Measurements from ENCODE around the gene MYO15B. TPM values are rescaled to one million over a fixed set of nuclear protein-coding genes. Genes with fewer than 3 reads are reported as not detected.

Gene MYO15B
- total and polyA plus RNA-seq, 2 experiments from 2014 or later, result 124 to 153 TPM

DNA sequence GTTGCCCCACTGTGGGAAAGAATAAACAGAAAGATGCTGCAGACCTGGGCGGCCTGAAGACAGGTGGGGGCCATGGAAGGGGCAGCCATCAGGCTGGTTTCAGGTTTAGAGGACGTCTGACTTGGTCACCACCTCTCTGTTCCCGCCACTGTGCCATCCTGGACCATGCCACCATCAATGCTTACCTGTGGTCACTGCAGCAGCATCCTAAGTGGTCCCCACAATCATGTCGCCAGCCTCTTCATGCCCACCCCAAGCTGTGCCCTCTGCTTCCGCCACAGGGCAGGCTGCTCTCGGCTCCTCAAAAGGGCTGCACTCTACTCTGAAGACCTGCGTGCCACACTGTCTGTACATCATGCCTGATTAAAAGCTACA lies 56.0 kb downstream of the MYO15B start:
- DNase-seq (ENCODE audit: low spot score), result no peak
- Histone ChIP-seq H4K20me1 (ENCODE audit: insufficient read depth, poor library complexity, severe bottlenecking) (no peaks in the 10 kb centered on the region), H3K4me1 (ENCODE audit: insufficient read depth) (peaks cover 38% of the 10 kb centered on the region), H2AFZ (no peak overlapping the region), H3K4me3 (no peak overlapping the region), H3K27me3 (no peaks in the 10 kb centered on the region), H3K9me3 (ENCODE audit: low read depth) (no peaks in the 10 kb centered on the region), H3K4me2 (no peak overlapping the region), H3K27ac (peak overlapping the region; percentile 100), H3K79me2 (peaks cover 8% of the 10 kb centered on the region), H3K36me3 (replicated peaks; ENCODE audit: insufficient read depth, low read depth) (no peaks in the 10 kb centered on the region), H3K9me2 (replicated peaks; ENCODE audit: insufficient read depth) (no peaks in the 10 kb centered on the region)
- TF ChIP-seq EZH2 (IDR thresholded peaks at IDR 0.05; ENCODE audit: borderline replicate concordance), result no peak
- no peak for TF ChIP-seq EZH2phosphoT487 (IDR thresholded peaks at IDR 0.05; ENCODE audit: low read depth, severe bottlenecking, unreplicated experiment)
- TF ChIP-seq, protein P1, sequence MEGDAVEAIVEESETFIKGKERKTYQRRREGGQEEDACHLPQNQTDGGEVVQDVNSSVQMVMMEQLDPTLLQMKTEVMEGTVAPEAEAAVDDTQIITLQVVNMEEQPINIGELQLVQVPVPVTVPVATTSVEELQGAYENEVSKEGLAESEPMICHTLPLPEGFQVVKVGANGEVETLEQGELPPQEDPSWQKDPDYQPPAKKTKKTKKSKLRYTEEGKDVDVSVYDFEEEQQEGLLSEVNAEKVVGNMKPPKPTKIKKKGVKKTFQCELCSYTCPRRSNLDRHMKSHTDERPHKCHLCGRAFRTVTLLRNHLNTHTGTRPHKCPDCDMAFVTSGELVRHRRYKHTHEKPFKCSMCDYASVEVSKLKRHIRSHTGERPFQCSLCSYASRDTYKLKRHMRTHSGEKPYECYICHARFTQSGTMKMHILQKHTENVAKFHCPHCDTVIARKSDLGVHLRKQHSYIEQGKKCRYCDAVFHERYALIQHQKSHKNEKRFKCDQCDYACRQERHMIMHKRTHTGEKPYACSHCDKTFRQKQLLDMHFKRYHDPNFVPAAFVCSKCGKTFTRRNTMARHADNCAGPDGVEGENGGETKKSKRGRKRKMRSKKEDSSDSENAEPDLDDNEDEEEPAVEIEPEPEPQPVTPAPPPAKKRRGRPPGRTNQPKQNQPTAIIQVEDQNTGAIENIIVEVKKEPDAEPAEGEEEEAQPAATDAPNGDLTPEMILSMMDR (IDR thresholded peaks at IDR 0.05; ENCODE audit: poor library complexity), result no peak
- 89% methylated on average over 7 of the region's 7 CpGs for WGBS (ENCODE audit: low lambda C conversion rate, missing lambda C conversion rate)

DNA sequence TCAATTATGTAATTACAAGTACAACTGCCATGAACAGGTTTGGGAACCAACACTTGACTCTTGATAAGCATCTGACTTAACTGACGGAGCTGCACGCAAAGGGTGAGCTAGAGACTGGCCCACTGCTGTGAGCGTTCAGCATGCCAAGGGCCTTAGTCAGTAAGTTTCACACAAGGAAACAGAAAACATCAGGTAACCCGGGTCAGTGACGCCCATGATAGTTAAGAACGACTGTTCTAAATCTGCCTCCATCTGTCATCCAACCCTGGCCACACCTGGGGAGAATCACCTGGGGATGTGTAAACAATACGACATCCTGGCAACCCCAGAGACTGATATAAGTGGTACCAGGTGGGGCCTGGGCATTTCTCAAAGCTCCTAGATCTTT lies 57.9 kb downstream of the MYO15B start:
- H4K20me1 ChIP-seq (ENCODE audit: insufficient read depth, poor library complexity, severe bottlenecking), result no peaks in the 10 kb centered on the region
- peak; percentile 93 for DNase-seq (ENCODE audit: low spot score)
- no peak overlapping the region for H3K4me3 ChIP-seq

DNA sequence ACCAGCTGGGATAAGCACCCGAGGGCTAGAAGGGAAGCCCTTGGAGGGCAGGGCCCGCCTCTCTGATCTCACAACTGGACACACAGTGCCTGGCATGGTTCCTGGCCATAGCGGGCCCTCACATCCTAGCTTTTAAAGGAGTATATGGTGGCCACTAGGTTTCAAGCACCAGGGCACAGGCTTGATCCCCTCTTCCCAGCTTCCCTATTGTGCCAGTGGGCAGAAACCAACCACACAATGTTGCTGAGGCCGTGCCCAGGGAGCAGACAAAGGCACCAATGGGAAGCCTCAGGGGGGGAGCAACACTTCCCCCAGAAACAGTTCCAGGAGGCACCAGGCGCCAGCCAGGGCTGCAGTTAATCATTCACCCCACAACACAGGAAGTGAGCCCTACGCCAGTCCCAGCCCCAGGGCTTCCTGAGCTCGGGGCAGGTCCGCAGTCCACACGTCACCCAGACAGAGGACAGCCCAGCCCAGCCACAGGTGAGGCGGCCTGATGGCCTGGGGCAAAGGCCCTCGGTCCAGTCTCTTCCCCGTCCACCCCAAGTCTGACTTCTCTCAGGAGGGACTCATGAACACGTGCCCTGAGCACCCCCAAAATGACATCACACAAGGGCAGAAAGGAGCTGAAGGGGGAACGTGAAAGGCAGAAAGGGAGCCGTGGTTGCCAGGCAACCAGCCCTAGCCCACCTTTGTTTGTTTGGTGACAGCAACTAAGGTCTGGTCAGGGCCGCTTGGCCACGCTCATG lies 58.5 kb downstream of the MYO15B start:
- H3K9me2 ChIP-seq (replicated peaks; ENCODE audit: insufficient read depth), result no peaks in the 10 kb centered on the region
- H3K9me3 ChIP-seq (ENCODE audit: low read depth), result no peaks in the 10 kb centered on the region
- TF ChIP-seq, protein P1 (IDR thresholded peaks at IDR 0.05; ENCODE audit: poor library complexity), result no peak
- TF ChIP-seq EZH2 (IDR thresholded peaks at IDR 0.05; ENCODE audit: borderline replicate concordance), result no peak
- no peak for TF ChIP-seq EZH2phosphoT487 (IDR thresholded peaks at IDR 0.05; ENCODE audit: low read depth, severe bottlenecking, unreplicated experiment)
- H3K4me3 ChIP-seq, result no peak overlapping the region
- H2AFZ ChIP-seq, result no peak overlapping the region
- no peaks in the 10 kb centered on the region for H3K36me3 ChIP-seq (replicated peaks; ENCODE audit: insufficient read depth, low read depth)
- peaks cover 31% of the 10 kb centered on the region for H3K4me1 ChIP-seq (ENCODE audit: insufficient read depth)
- peak overlapping the region; percentile 57 for H3K4me2 ChIP-seq
- peaks cover 8% of the 10 kb centered on the region for H3K79me2 ChIP-seq
- peak; percentile 93 for DNase-seq (ENCODE audit: low spot score)
- H3K27me3 ChIP-seq, result no peaks in the 10 kb centered on the region
- H4K20me1 ChIP-seq (ENCODE audit: insufficient read depth, poor library complexity, severe bottlenecking), result no peaks in the 10 kb centered on the region
- H3K27ac ChIP-seq, result peak overlapping the region; percentile 100
- WGBS (ENCODE audit: low lambda C conversion rate, missing lambda C conversion rate), result 53% methylated on average over 17 of the region's 17 CpGs

More for the DNA sequence above, 57.9 kb downstream of the MYO15B start:
- H3K4me1 ChIP-seq (ENCODE audit: insufficient read depth), result peaks cover 31% of the 10 kb centered on the region
- H3K4me2 ChIP-seq, result peak overlapping the region; percentile 57
- 38% methylated on average over 7 of the region's 7 CpGs for WGBS (ENCODE audit: low lambda C conversion rate, missing lambda C conversion rate)
- H3K27ac ChIP-seq, result peak overlapping the region; percentile 100
- TF ChIP-seq EZH2 (IDR thresholded peaks at IDR 0.05; ENCODE audit: borderline replicate concordance) (no peak), EZH2phosphoT487 (IDR thresholded peaks at IDR 0.05; ENCODE audit: low read depth, severe bottlenecking, unreplicated experiment) (no peak)
- TF ChIP-seq, protein P1 (IDR thresholded peaks at IDR 0.05; ENCODE audit: poor library complexity), result no peak
- H3K9me2 ChIP-seq (replicated peaks; ENCODE audit: insufficient read depth), result no peaks in the 10 kb centered on the region
- peaks cover 8% of the 10 kb centered on the region for H3K79me2 ChIP-seq
- H3K36me3 ChIP-seq (replicated peaks; ENCODE audit: insufficient read depth, low read depth), result no peaks in the 10 kb centered on the region
- no peaks in the 10 kb centered on the region for H3K27me3 ChIP-seq
- no peak overlapping the region for H2AFZ ChIP-seq
- H3K9me3 ChIP-seq (ENCODE audit: low read depth), result no peaks in the 10 kb centered on the region
